ENCODE results near the gene YAE1.

YAE1 gene

GRCh38 chr7:39605087-39605486 is 38.9 kb downstream of the YAE1 start:
- H3K9me3 Mint-ChIP-seq = no peaks in the 10 kb centered on the region
- H3K27me3 Mint-ChIP-seq = peaks cover 34 to 43% of the 10 kb centered on the region in 2 donors
- DNase-seq (no peak), ATAC-seq (replicated peaks) (no peak)
- peaks cover 0 to 4% of the 10 kb centered on the region in 2 donors for H3K4me1 Mint-ChIP-seq (ENCODE audit: low read depth in 2 of 2)
- no peak overlapping the region for H3K27ac Mint-ChIP-seq
- H3K4me3 Mint-ChIP-seq = no peak overlapping the region
- H3K36me3 Mint-ChIP-seq (ENCODE audit: insufficient read depth) = no peaks in the 10 kb centered on the region

GRCh38 chr7:39606352-39606751 is 40.1 kb downstream of the YAE1 start:
- no peak for DNase-seq
- Mint-ChIP-seq H3K27ac (no peak overlapping the region), H3K4me1 (ENCODE audit: low read depth in 2 of 2) (peaks cover 0 to 4% of the 10 kb centered on the region in 2 donors), H3K4me3 (no peak overlapping the region), H3K36me3 (ENCODE audit: insufficient read depth) (no peaks in the 10 kb centered on the region), H3K9me3 (no peaks in the 10 kb centered on the region), H3K27me3 (peaks cover 44% of the 10 kb centered on the region in 2 donors)
- no peak for ATAC-seq (replicated peaks)

GRCh38 chr7:39606941-39607340 is 40.7 kb downstream of the YAE1 start:
- ATAC-seq (replicated peaks) (no peak), DNase-seq (no peak)
- Mint-ChIP-seq H3K36me3 (ENCODE audit: insufficient read depth) (no peaks in the 10 kb centered on the region), H3K27me3 (peaks cover 44% of the 10 kb centered on the region in 2 donors), H3K4me1 (ENCODE audit: low read depth in 2 of 2) (peaks cover 0 to 4% of the 10 kb centered on the region in 2 donors), H3K9me3 (no peaks in the 10 kb centered on the region), H3K27ac (no peak overlapping the region), H3K4me3 (no peak overlapping the region)

GRCh38 chr7:39607865-39608264 is 41.7 kb downstream of the YAE1 start:
- Mint-ChIP-seq H3K27ac (no peak overlapping the region), H3K9me3 (no peaks in the 10 kb centered on the region), H3K36me3 (ENCODE audit: insufficient read depth) (no peaks in the 10 kb centered on the region), H3K27me3 (peaks cover 53% of the 10 kb centered on the region in 2 donors), H3K4me1 (ENCODE audit: low read depth in 2 of 2) (peaks cover 0 to 4% of the 10 kb centered on the region in 2 donors), H3K4me3 (no peak overlapping the region)
- no peak for DNase-seq
- ATAC-seq (replicated peaks) = no peak

GRCh38 chr7:39608278-39608677 is 42.1 kb downstream of the YAE1 start:
- ATAC-seq (replicated peaks) = no peak
- no peak overlapping the region for H3K27ac Mint-ChIP-seq
- no peaks in the 10 kb centered on the region for H3K9me3 Mint-ChIP-seq
- no peak for DNase-seq
- no peaks in the 10 kb centered on the region for H3K36me3 Mint-ChIP-seq (ENCODE audit: insufficient read depth)
- H3K27me3 Mint-ChIP-seq = peaks cover 57% of the 10 kb centered on the region in 2 donors
- peaks cover 0 to 4% of the 10 kb centered on the region in 2 donors for H3K4me1 Mint-ChIP-seq (ENCODE audit: low read depth in 2 of 2)
- no peak overlapping the region for H3K4me3 Mint-ChIP-seq

GRCh38 chr7:39609113-39609934 is 43.1 kb downstream of the YAE1 start:
- Mint-ChIP-seq H3K36me3 (ENCODE audit: insufficient read depth) (no peaks in the 10 kb centered on the region), H3K27me3 (peaks cover 57 to 66% of the 10 kb centered on the region in 2 donors), H3K9me3 (no peaks in the 10 kb centered on the region), H3K27ac (no peak overlapping the region), H3K4me1 (ENCODE audit: low read depth in 2 of 2) (no peaks in the 10 kb centered on the region), H3K4me3 (no peak overlapping the region)
- no peak for DNase-seq
- ATAC-seq (replicated peaks) = peak; percentile 16

GRCh38 chr7:39609935-39610263 is 43.7 kb downstream of the YAE1 start:
- no peaks in the 10 kb centered on the region for H3K4me1 Mint-ChIP-seq (ENCODE audit: low read depth in 2 of 2)
- H3K36me3 Mint-ChIP-seq (ENCODE audit: insufficient read depth) = no peaks in the 10 kb centered on the region
- no peak for DNase-seq
- no peak overlapping the region for H3K27ac Mint-ChIP-seq
- peaks cover 57 to 68% of the 10 kb centered on the region in 2 donors for H3K27me3 Mint-ChIP-seq
- H3K9me3 Mint-ChIP-seq = no peaks in the 10 kb centered on the region
- no peak for ATAC-seq (replicated peaks)
- H3K4me3 Mint-ChIP-seq = no peak overlapping the region

GRCh38 chr7:39613577-39613976 is 47.4 kb downstream of the YAE1 start:
- no peak for ATAC-seq (replicated peaks)
- no peak overlapping the region for H3K27ac Mint-ChIP-seq
- H3K4me3 Mint-ChIP-seq = no peak overlapping the region
- DNase-seq = no peak
- H3K36me3 Mint-ChIP-seq (ENCODE audit: insufficient read depth) = no peaks in the 10 kb centered on the region
- no peaks in the 10 kb centered on the region for H3K9me3 Mint-ChIP-seq
- no peaks in the 10 kb centered on the region for H3K4me1 Mint-ChIP-seq (ENCODE audit: low read depth in 2 of 2)
- peaks cover 45 to 49% of the 10 kb centered on the region in 2 donors for H3K27me3 Mint-ChIP-seq

GRCh38 chr7:39614299-39614698 is 48.1 kb downstream of the YAE1 start:
- Mint-ChIP-seq H3K27me3 (peaks cover 38 to 42% of the 10 kb centered on the region in 2 donors), H3K27ac (no peak overlapping the region), H3K4me1 (ENCODE audit: low read depth in 2 of 2) (no peaks in the 10 kb centered on the region), H3K4me3 (no peak overlapping the region), H3K9me3 (no peaks in the 10 kb centered on the region), H3K36me3 (ENCODE audit: insufficient read depth) (no peaks in the 10 kb centered on the region)
- DNase-seq (no peak), ATAC-seq (replicated peaks) (no peak)

- Mint-ChIP-seq H3K27ac (no peak overlapping the region), H3K36me3 (ENCODE audit: insufficient read depth) (no peaks in the 10 kb centered on the region), H3K9me3 (no peaks in the 10 kb centered on the region), H3K27me3 (peaks cover 26 to 30% of the 10 kb centered on the region in 2 donors), H3K4me3 (no peak overlapping the region), H3K4me1 (ENCODE audit: low read depth in 2 of 2) (no peaks in the 10 kb centered on the region)
- no peak for DNase-seq
- ATAC-seq (replicated peaks) = no peak
Measured at GRCh38 chr7:39615350-39615975, 49.3 kb downstream of the YAE1 start.

- Mint-ChIP-seq H3K36me3 (ENCODE audit: insufficient read depth) (no peaks in the 10 kb centered on the region), H3K4me1 (ENCODE audit: low read depth in 2 of 2) (no peaks in the 10 kb centered on the region), H3K27me3 (peaks cover 21 to 24% of the 10 kb centered on the region in 2 donors), H3K27ac (no peak overlapping the region), H3K4me3 (no peak overlapping the region), H3K9me3 (no peaks in the 10 kb centered on the region)
- ATAC-seq (replicated peaks) (no peak), DNase-seq (no peak)
Measured at GRCh38 chr7:39616138-39616537, 49.9 kb downstream of the YAE1 start.

GRCh38 chr7:39617005-39617404 is 50.8 kb downstream of the YAE1 start:
- Mint-ChIP-seq H3K27ac (no peak overlapping the region), H3K27me3 (peaks cover 20 to 24% of the 10 kb centered on the region in 2 donors), H3K4me3 (no peak overlapping the region), H3K4me1 (ENCODE audit: low read depth in 2 of 2) (peaks cover 0 to 3% of the 10 kb centered on the region in 2 donors), H3K9me3 (no peaks in the 10 kb centered on the region), H3K36me3 (ENCODE audit: insufficient read depth) (no peaks in the 10 kb centered on the region)
- ATAC-seq (replicated peaks) (no peak), DNase-seq (no peak)

- peaks cover 4% of the 10 kb centered on the region for H3K36me3 Mint-ChIP-seq (ENCODE audit: insufficient read depth)
- peaks cover 2 to 10% of the 10 kb centered on the region in 2 donors for H3K4me1 Mint-ChIP-seq (ENCODE audit: low read depth in 2 of 2)
- H3K27ac Mint-ChIP-seq = no peak overlapping the region
- DNase-seq (no peak), ATAC-seq (replicated peaks) (no peak)
- H3K27me3 Mint-ChIP-seq = peaks cover 5 to 6% of the 10 kb centered on the region in 2 donors
- no peak overlapping the region for H3K4me3 Mint-ChIP-seq
- no peaks in the 10 kb centered on the region for H3K9me3 Mint-ChIP-seq
Measured at GRCh38 chr7:39618868-39619267, 52.7 kb downstream of the YAE1 start.

GRCh38 chr7:39620486-39620885 is 54.3 kb downstream of the YAE1 start:
- H3K9me3 Mint-ChIP-seq = no peaks in the 10 kb centered on the region
- peaks cover 4% of the 10 kb centered on the region for H3K36me3 Mint-ChIP-seq (ENCODE audit: insufficient read depth)
- DNase-seq (no peak), ATAC-seq (replicated peaks) (no peak)
- H3K4me3 Mint-ChIP-seq = no peak overlapping the region
- peaks cover 10 to 25% of the 10 kb centered on the region in 2 donors for H3K4me1 Mint-ChIP-seq (ENCODE audit: low read depth in 2 of 2)
- H3K27ac Mint-ChIP-seq = no peak overlapping the region
- no peaks in the 10 kb centered on the region for H3K27me3 Mint-ChIP-seq
